Gastrocnemius medialis (tissue), 4 donors: Measurements from ENCODE around the gene DNAJC15. TPM values are rescaled to one million over a fixed set of nuclear protein-coding genes. Genes with fewer than 3 reads are reported as not detected.

Source experiments
- ATAC-seq, 2 donors: fragments of 150-250 bp; one replicate each; pipeline ENCODE4 v1.9.1; 2016
- DNase-seq, 2 donors: peaks; one replicate each; pipeline ENCODE4 v3.0.0-alpha.2; 2019
- H3K27ac ChIP-seq, 4 donors: fragments of 200-600 bp; sonication (generic); 1 replicate in 1 of 4; 2 replicates in 3 of 4; pipeline ENCODE4 v1.5.1; 2016 to 2018; ENCODE audit warnings: mild to moderate bottlenecking in 2 of 4, moderate library complexity in 1 of 4
- H3K27me3 ChIP-seq, 3 donors: fragments of 200-600 bp; sonication (generic) in 2 of 3; 1 replicate in 1 of 3; 2 replicates in 2 of 3; pipeline versions ENCODE4 v1.5.1 to v1.6.0; 2016 to 2019; ENCODE audit warnings: mild to moderate bottlenecking in 1 of 3, moderate library complexity in 1 of 3
- H3K36me3 ChIP-seq, 2 donors: fragments of 200-600 bp; sonication (generic) in 1 of 2; one replicate each; pipeline ENCODE4 v1.5.1; 2017 to 2018
- H3K4me1 ChIP-seq, 2 donors: fragments of 200-600 bp; sonication (generic) in 1 of 2; one replicate each; pipeline ENCODE4 v1.5.1; 2016 to 2017; ENCODE audit warnings: mild to moderate bottlenecking in 2 of 2
- H3K4me3 ChIP-seq, 4 donors: fragments of 200-600 bp; sonication (generic) in 3 of 4; 1 replicate in 1 of 4; 2 replicates in 3 of 4; pipeline ENCODE4 v1.5.1; 2016 to 2019; ENCODE audit warnings: mild to moderate bottlenecking in 2 of 4
- H3K9me3 ChIP-seq, 3 donors: fragments of 200-600 bp; sonication (generic) in 2 of 3; 1 replicate in 1 of 3; 2 replicates in 2 of 3; pipeline ENCODE4 v1.5.1; 2016 to 2019
- POLR2A ChIP-seq, 2 donors: fragments of 450-650 bp; IDR thresholded peaks; one replicate each; pipeline ENCODE4 v1.6.1; 2017; ENCODE audit warnings: antibody characterized with exemption in 2 of 2, mild to moderate bottlenecking in 2 of 2, moderate library complexity in 2 of 2
- in situ Hi-C, 4 donors: fragments of 200-750 bp; cut with MboI; loops; one replicate each; pipeline versions ENCODE4 v1.15.0 to v1.8.0; 2017; ENCODE audit warnings: low sequenced_read_pairs in 4 of 4
- intact Hi-C: fragments of 100-400 bp; cut with DNase I; formaldehyde crosslinking; loops from one replicate; pipeline ENCODE4 v1.15.1; 2023; ENCODE audit warnings: low total_unique reads
- total RNA-seq, 4 donors: library from RNA; depleted of rRNA; stranded (reverse); fragments of >200 nt; gene quantifications; one replicate each; pipeline versions ENCODE4 v1.1.0 to v1.2.3, GENCODE V29; 2016
- TF ChIP-seq, protein P1 (sequence below), 5 experiments: fragments of 450-650 bp in 3 of 5; fragments of 200-600 bp in 2 of 5; sonication (generic) in 2 of 5; IDR thresholded peaks in 4 of 5; conservative IDR thresholded peaks in 1 of 5; 1 replicate in 4 of 5; 2 replicates in 1 of 5; pipeline ENCODE4 v1.5.1; 2016 to 2019; ENCODE audit warnings: antibody characterized with exemption in 5 of 5, mild to moderate bottlenecking in 3 of 5, moderate library complexity in 3 of 5

The DNAJC15 gene
- 10 to 100 TPM in 2 of 4 donors, 1 to 10 TPM in 2; 6.2 to 19.5 (median 12.3) TPM for total RNA-seq

DNA sequence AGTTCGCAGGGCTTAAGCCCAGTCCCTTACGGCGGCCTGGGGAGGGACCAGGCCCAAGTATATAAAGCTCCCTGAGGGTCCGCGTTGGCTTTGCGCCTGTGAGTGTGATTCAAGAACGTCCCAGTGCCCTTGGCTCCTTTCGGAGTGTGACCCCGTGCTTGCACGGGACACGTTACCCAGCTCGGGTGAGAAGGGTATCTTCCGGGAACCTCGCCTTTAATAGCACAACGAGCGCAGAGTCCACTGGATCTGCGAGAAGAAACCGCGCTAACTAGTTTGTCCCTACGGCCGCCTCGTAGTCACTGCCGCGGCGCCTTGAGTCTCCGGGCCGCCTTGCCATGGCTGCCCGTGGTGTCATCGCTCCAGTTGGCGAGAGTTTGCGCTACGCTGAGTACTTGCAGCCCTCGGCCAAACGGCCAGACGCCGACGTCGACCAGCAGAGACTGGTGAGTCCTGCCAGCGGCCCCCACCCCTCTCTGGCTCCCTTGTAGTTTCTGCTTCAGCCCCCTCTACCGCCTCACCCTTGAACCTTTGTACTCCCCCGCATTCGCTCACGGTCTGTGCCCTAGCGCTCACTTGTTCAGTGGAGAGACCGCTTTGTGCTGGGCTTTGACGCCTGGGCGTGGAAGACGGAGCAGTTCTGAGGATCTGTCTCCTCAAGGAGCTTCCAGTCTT is at the start of gene DNAJC15:
DNAJC15 (plus strand) TSS at position 298 of the 675 bp plus-strand sequence; CDS start at position 339, 41 bp downstream.
- TF ChIP-seq, protein P1, sequence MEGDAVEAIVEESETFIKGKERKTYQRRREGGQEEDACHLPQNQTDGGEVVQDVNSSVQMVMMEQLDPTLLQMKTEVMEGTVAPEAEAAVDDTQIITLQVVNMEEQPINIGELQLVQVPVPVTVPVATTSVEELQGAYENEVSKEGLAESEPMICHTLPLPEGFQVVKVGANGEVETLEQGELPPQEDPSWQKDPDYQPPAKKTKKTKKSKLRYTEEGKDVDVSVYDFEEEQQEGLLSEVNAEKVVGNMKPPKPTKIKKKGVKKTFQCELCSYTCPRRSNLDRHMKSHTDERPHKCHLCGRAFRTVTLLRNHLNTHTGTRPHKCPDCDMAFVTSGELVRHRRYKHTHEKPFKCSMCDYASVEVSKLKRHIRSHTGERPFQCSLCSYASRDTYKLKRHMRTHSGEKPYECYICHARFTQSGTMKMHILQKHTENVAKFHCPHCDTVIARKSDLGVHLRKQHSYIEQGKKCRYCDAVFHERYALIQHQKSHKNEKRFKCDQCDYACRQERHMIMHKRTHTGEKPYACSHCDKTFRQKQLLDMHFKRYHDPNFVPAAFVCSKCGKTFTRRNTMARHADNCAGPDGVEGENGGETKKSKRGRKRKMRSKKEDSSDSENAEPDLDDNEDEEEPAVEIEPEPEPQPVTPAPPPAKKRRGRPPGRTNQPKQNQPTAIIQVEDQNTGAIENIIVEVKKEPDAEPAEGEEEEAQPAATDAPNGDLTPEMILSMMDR (IDR thresholded peaks at IDR 0.05 in 4 of 5, conservative IDR thresholded peaks at IDR 0.05 in 1 of 5) = peak in 2 of 5 experiments; percentile 14 to 25
- TF ChIP-seq POLR2A (IDR thresholded peaks at IDR 0.05) = peak; percentile 44 to 48

DNA sequence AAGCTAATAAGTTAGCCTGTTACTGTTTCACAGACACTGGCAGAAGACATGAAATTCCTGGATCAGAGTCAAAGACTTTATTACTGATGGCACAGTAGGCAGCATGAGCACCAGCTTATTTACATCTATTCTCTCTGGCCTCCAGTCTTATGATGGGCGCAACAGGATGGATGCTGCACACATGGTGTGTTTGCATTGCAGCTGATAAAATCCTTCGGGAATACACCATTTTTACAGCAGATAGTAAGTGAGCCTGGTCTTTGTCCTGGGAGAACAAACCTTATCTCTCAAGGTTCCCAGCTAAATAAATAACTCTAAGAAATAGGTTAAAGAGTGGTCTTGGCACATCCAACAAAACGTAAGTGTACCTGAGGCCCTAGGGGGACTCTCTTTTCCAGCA is 47.3 kb upstream of the DNAJC15 start:
- ATAC-seq = no peak
- in situ Hi-C loops = loop anchor here in 3 of 4 donors (10.0 kb wide), 2 partner anchors 829 to 899 kb away; partner anchors contain the start of genes CCDC122 (in 1 of the 3) and LACC1 (in 1 of the 3)
- H3K27me3 ChIP-seq = no peaks in the 10 kb centered on the region
- intact Hi-C loops = no loop called here
- no peak overlapping the region for H3K27ac ChIP-seq
- no peak for DNase-seq
- H3K9me3 ChIP-seq = no peaks in the 10 kb centered on the region
- no peaks in the 10 kb centered on the region for H3K36me3 ChIP-seq
- no peak for TF ChIP-seq POLR2A (IDR thresholded peaks at IDR 0.05)
- TF ChIP-seq, protein P1 (IDR thresholded peaks at IDR 0.05 in 4 of 5, conservative IDR thresholded peaks at IDR 0.05 in 1 of 5) = no peak
- H3K4me3 ChIP-seq = no peak overlapping the region
- no peaks in the 10 kb centered on the region for H3K4me1 ChIP-seq

More for the DNA sequence above, at the start of gene DNAJC15:
- in situ Hi-C loops (no loop called here), intact Hi-C loops (loop anchor here (5.0 kb wide), 1 partner anchor 859 kb away; no protein-coding TSS in a partner anchor)
- DNase-seq (peak; percentile 72 to 83), ATAC-seq (peak; percentile 93 to 96)
- H3K36me3 ChIP-seq = peaks cover 0 to 6% of the 10 kb centered on the region in 2 donors
- H3K27ac ChIP-seq = peak within 1 kb of the TSS; percentile 83 to 94 (median 92)
- H3K4me3 ChIP-seq = peak within 1 kb of the TSS; percentile 76 to 96 (median 87)
- H3K4me1 ChIP-seq = peaks cover 0 to 22% of the 10 kb centered on the region in 2 donors
- H3K9me3 ChIP-seq = no peaks in the 10 kb centered on the region
- H3K27me3 ChIP-seq = no peaks in the 10 kb centered on the region

DNA sequence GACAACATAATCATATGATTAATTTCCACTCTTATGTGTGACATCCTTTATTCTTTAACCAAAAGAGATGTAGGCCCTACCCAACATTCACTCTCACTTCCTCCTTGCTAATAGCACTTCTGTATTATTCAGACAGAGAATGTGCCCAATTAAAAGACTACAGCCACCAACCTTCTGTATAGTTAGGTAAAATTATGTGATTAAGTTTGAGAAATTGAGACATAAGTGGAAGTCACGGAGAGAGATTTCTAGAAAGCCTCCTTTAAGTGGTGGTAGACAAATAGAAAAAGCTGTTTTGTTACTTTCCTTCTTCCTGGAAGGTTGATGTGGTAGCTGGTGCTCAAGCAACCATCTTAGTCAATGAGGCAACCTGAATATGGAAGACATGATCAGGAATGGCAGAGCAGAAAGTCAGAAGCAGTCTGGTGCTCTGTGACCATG is 46.1 kb upstream of the DNAJC15 start:
- no peaks in the 10 kb centered on the region for H3K27me3 ChIP-seq
- H3K9me3 ChIP-seq = no peaks in the 10 kb centered on the region
- H3K27ac ChIP-seq = no peak overlapping the region
- TF ChIP-seq, protein P1 (IDR thresholded peaks at IDR 0.05 in 4 of 5, conservative IDR thresholded peaks at IDR 0.05 in 1 of 5) = no peak
- TF ChIP-seq POLR2A (IDR thresholded peaks at IDR 0.05) = no peak
- ATAC-seq (no peak), DNase-seq (no peak)
- intact Hi-C loops (no loop called here), in situ Hi-C loops (loop anchor here in 3 of 4 donors (10.0 kb wide), 2 partner anchors 828 to 898 kb away; partner anchors contain the start of genes CCDC122 (in 1 of the 3) and LACC1 (in 1 of the 3))
- H3K4me1 ChIP-seq = no peaks in the 10 kb centered on the region
- no peaks in the 10 kb centered on the region for H3K36me3 ChIP-seq
- H3K4me3 ChIP-seq = no peak overlapping the region

DNA sequence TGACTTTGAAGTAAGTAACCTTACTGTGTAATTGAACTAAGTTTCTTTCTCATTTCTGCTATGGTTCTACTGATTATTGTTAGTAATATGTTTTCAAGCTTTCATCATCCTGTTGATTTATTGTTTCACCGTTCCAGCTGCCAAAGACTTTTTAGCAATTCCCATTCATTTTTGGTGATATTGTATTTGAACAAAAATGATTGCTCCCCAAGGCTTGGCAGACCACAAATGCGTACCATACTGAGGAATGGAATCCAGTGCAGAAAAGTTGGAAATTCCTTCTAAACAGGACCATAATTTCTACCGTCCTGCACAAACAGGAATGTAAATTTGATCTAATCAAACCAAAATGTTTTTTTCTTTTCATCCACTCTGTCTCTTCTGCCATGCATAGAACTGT is 42.1 kb upstream of the DNAJC15 start:
- Histone ChIP-seq H3K4me3 (no peak overlapping the region), H3K27ac (no peak overlapping the region), H3K36me3 (no peaks in the 10 kb centered on the region), H3K4me1 (peaks cover 8 to 12% of the 10 kb centered on the region in 2 donors), H3K9me3 (no peaks in the 10 kb centered on the region), H3K27me3 (no peaks in the 10 kb centered on the region)
- ATAC-seq = no peak
- in situ Hi-C loops = no loop called here
- no peak for DNase-seq
- TF ChIP-seq, protein P1 (IDR thresholded peaks at IDR 0.05 in 4 of 5, conservative IDR thresholded peaks at IDR 0.05 in 1 of 5) = no peak
- no peak for TF ChIP-seq POLR2A (IDR thresholded peaks at IDR 0.05)
- intact Hi-C loops = no loop called here
